Measurements from ENCODE around the gene SHF.

Gene SHF

GRCh38 chr15:45169608-45170480 is 17.9 kb downstream of the SHF start:
- no peak for DNase-seq

- DNase-seq: no peak
Measured at GRCh38 chr15:45168751-45169551, 18.8 kb downstream of the SHF start.

GRCh38 chr15:45168286-45168685 is 19.5 kb downstream of the SHF start:
- no peak for DNase-seq

GRCh38 chr15:45167631-45168205 is 20.0 kb downstream of the SHF start:
- DNase-seq: no peak

GRCh38 chr15:45166834-45167630 is 20.7 kb downstream of the SHF start:
- DNase-seq: peak; percentile 43 to 89 (median 73)

- DNase-seq: no peak
Measured at GRCh38 chr15:45165536-45165935, 22.2 kb downstream of the SHF start.

- no peak for DNase-seq
Measured at GRCh38 chr15:45164914-45165313, 22.9 kb downstream of the SHF start.

GRCh38 chr15:45163508-45163856 is 24.3 kb downstream of the SHF start:
- no peak for DNase-seq

- DNase-seq: peak in 4 of 5 experiments; percentile 24 to 63 (median 34)
Measured at GRCh38 chr15:45162771-45163507, 24.8 kb downstream of the SHF start.

- no peak for DNase-seq
Measured at GRCh38 chr15:45161666-45162065, 26.1 kb downstream of the SHF start.

- peak in 1 of 5 experiments; percentile 52 for DNase-seq
Measured at GRCh38 chr15:45157974-45158373, 29.8 kb downstream of the SHF start.

- no peak for DNase-seq
Measured at GRCh38 chr15:45156744-45157455, 30.9 kb downstream of the SHF start.

- no peak for DNase-seq
Measured at GRCh38 chr15:45155739-45156138, 32.0 kb downstream of the SHF start.

- DNase-seq: no peak
Measured at GRCh38 chr15:45151998-45152828, 35.6 kb downstream of the SHF start.

GRCh38 chr15:45150997-45151396 is 36.8 kb downstream of the SHF start:
- DNase-seq: no peak

- no peak for DNase-seq
Measured at GRCh38 chr15:45150481-45150880, 37.3 kb downstream of the SHF start.

- no peak for DNase-seq
Measured at GRCh38 chr15:45149060-45149459, 38.7 kb downstream of the SHF start.

- no peak for DNase-seq
Measured at GRCh38 chr15:45148076-45149059, 39.4 kb downstream of the SHF start.

- DNase-seq: no peak
Measured at GRCh38 chr15:45147606-45148005, 40.2 kb downstream of the SHF start.

All from T-helper 2 cell (primary cell).